Osteoblast (primary cell): Measurements from ENCODE around the gene RASGEF1B. TPM values are rescaled to one million over a fixed set of nuclear protein-coding genes. Genes with fewer than 3 reads are reported as not detected.

Experiments used
- DNase-seq: peaks from one replicate; pipeline ENCODE4 v3.0.0; 2011; ENCODE audit warnings: low spot score, mixed read lengths; ENCODE audit not compliant: insufficient read length; ENCODE audit errors: missing footprints
- H2AFZ ChIP-seq: 2 replicates; pipeline ENCODE4 v1.6.0; 2011; ENCODE audit warnings: mild to moderate bottlenecking, low read length
- H3K27ac ChIP-seq: 2 replicates; pipeline ENCODE4 v1.5.1; 2011; ENCODE audit warnings: mild to moderate bottlenecking, low read depth, low read length, moderate library complexity
- H3K27me3 ChIP-seq: 2 replicates; pipeline ENCODE4 v1.6.0; 2012; ENCODE audit warnings: mild to moderate bottlenecking, control low read depth, inconsistent platforms, low read length, moderate library complexity; ENCODE audit not compliant: insufficient read depth
- H3K36me3 ChIP-seq: 2 replicates; pipeline ENCODE4 v1.5.1; 2011; ENCODE audit warnings: mild to moderate bottlenecking, low read length, control low read depth, moderate library complexity; ENCODE audit not compliant: insufficient read depth
- H3K4me1 ChIP-seq: 2 replicates; pipeline ENCODE4 v1.5.1; 2011; ENCODE audit warnings: mild to moderate bottlenecking, low read length, control low read depth, moderate library complexity; ENCODE audit not compliant: insufficient read depth
- H3K4me2 ChIP-seq: 2 replicates; pipeline ENCODE4 v1.6.0; 2011; ENCODE audit warnings: mild to moderate bottlenecking, low read length; ENCODE audit not compliant: insufficient read depth
- H3K4me3 ChIP-seq: fragments of 200-600 bp; sonication (generic); 3 replicates; pipeline ENCODE4 v1.5.1; 2012; ENCODE audit warnings: mild to moderate bottlenecking, low read length, inconsistent platforms; ENCODE audit not compliant: insufficient read depth
- H3K79me2 ChIP-seq: 2 replicates; pipeline ENCODE4 v1.6.0; 2012; ENCODE audit warnings: mild to moderate bottlenecking, low read length, control low read depth, inconsistent platforms; ENCODE audit not compliant: insufficient read depth
- H3K9me3 ChIP-seq: 2 replicates; pipeline ENCODE4 v1.5.1; 2011; ENCODE audit warnings: low read depth, low read length, control low read depth
- H4K20me1 ChIP-seq: 2 replicates; pipeline ENCODE4 v1.6.0; 2012; ENCODE audit warnings: mild to moderate bottlenecking, low read length, control low read depth; ENCODE audit not compliant: insufficient read depth
- CTCF ChIP-seq: IDR thresholded peaks from 2 replicates; pipeline ENCODE4 v1.5.1; 2011; ENCODE audit warnings: mild to moderate bottlenecking, low read depth, low read length, moderate library complexity; ENCODE audit errors: extremely low read depth
- total RNA-seq: library from RNA; depleted of rRNA; stranded (reverse); fragments of >200 nt; gene quantifications from 2 replicates; pipeline ENCODE4 v1.2.3, GENCODE V29; 2012

RASGEF1B gene
- total RNA-seq, 1 donor: 5.8 TPM

GRCh38 chr4:81454499-81454898 is 17.2 kb downstream of the RASGEF1B start:
- H3K4me3 ChIP-seq: no peak overlapping the region
- TF ChIP-seq CTCF: no peak
- no peaks in the 10 kb centered on the region for H3K36me3 ChIP-seq
- no peaks in the 10 kb centered on the region for H3K4me1 ChIP-seq
- H3K27me3 ChIP-seq: no peaks in the 10 kb centered on the region
- no peak overlapping the region for H3K27ac ChIP-seq
- no peak overlapping the region for H3K4me2 ChIP-seq
- H4K20me1 ChIP-seq: no peaks in the 10 kb centered on the region
- H2AFZ ChIP-seq: no peak overlapping the region
- DNase-seq: no peak
- no peaks in the 10 kb centered on the region for H3K79me2 ChIP-seq
- no peaks in the 10 kb centered on the region for H3K9me3 ChIP-seq

GRCh38 chr4:81453024-81453423 is 18.7 kb downstream of the RASGEF1B start:
- H3K4me1 ChIP-seq: no peaks in the 10 kb centered on the region
- H3K27ac ChIP-seq: no peak overlapping the region
- no peak overlapping the region for H3K4me2 ChIP-seq
- no peak for TF ChIP-seq CTCF
- H3K4me3 ChIP-seq: no peak overlapping the region
- H3K9me3 ChIP-seq: no peaks in the 10 kb centered on the region
- no peak overlapping the region for H2AFZ ChIP-seq
- H4K20me1 ChIP-seq: no peaks in the 10 kb centered on the region
- no peaks in the 10 kb centered on the region for H3K27me3 ChIP-seq
- no peaks in the 10 kb centered on the region for H3K36me3 ChIP-seq
- H3K79me2 ChIP-seq: no peaks in the 10 kb centered on the region
- DNase-seq: no peak

GRCh38 chr4:81452452-81453006 is 19.2 kb downstream of the RASGEF1B start:
- Histone ChIP-seq H3K36me3 (no peaks in the 10 kb centered on the region), H3K9me3 (no peaks in the 10 kb centered on the region), H3K4me3 (no peak overlapping the region), H3K27me3 (no peaks in the 10 kb centered on the region), H3K4me2 (no peak overlapping the region), H3K27ac (no peak overlapping the region), H2AFZ (no peak overlapping the region), H3K4me1 (no peaks in the 10 kb centered on the region), H3K79me2 (no peaks in the 10 kb centered on the region), H4K20me1 (no peaks in the 10 kb centered on the region)
- TF ChIP-seq CTCF: no peak
- no peak for DNase-seq

- H4K20me1 ChIP-seq: no peaks in the 10 kb centered on the region
- no peaks in the 10 kb centered on the region for H3K4me1 ChIP-seq
- no peaks in the 10 kb centered on the region for H3K36me3 ChIP-seq
- no peaks in the 10 kb centered on the region for H3K9me3 ChIP-seq
- DNase-seq: no peak
- no peak overlapping the region for H3K4me2 ChIP-seq
- TF ChIP-seq CTCF: no peak
- no peaks in the 10 kb centered on the region for H3K79me2 ChIP-seq
- H2AFZ ChIP-seq: no peak overlapping the region
- H3K27me3 ChIP-seq: no peaks in the 10 kb centered on the region
- no peak overlapping the region for H3K27ac ChIP-seq
- H3K4me3 ChIP-seq: no peak overlapping the region
Observed at GRCh38 chr4:81449015-81449414, 22.7 kb downstream of the RASGEF1B start.
